Coronary artery (tissue), 2 donors: ENCODE results near the gene RAB3IL1.

ENCODE experiments used
- DNase-seq: peaks from one replicate; pipeline ENCODE4 v3.0.0-alpha.2; 2017; ENCODE audit warnings: low spot score
- H3K27ac ChIP-seq, 2 donors: fragments of 200-600 bp; sonication (generic); one replicate each; pipeline ENCODE4 v1.5.1; 2016 to 2019
- H3K4me3 ChIP-seq: fragments of 200-600 bp; sonication (generic); 2 replicates; pipeline ENCODE4 v1.5.1; 2016; ENCODE audit warnings: mild to moderate bottlenecking, moderate library complexity
- TF ChIP-seq, protein P1 (sequence below): fragments of 200-600 bp; sonication (generic); IDR thresholded peaks from one replicate; pipeline ENCODE4 v1.5.1; 2019; ENCODE audit warnings: antibody characterized with exemption

RAB3IL1 gene

DNA sequence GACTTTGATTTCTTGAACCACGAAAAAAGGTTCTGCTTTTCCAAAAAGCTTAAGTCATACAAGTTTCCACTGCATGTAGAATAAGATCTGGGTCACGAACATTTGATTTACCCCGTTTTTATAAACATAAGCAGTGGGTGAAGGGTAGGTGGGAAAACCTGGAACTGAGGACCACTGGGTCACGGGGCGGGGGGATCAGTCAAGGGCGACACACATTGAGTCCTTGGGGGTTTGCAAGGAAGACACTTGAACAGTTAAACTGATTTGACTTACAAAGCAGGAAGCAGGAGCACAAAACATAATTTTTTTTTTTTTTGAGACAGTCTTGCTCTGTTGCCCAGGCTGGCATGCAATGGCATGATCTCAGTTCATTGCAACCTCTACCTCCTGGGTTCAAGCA, 36.9 kb downstream of the RAB3IL1 start:
- H3K4me3 ChIP-seq: no peak overlapping the region

DNA sequence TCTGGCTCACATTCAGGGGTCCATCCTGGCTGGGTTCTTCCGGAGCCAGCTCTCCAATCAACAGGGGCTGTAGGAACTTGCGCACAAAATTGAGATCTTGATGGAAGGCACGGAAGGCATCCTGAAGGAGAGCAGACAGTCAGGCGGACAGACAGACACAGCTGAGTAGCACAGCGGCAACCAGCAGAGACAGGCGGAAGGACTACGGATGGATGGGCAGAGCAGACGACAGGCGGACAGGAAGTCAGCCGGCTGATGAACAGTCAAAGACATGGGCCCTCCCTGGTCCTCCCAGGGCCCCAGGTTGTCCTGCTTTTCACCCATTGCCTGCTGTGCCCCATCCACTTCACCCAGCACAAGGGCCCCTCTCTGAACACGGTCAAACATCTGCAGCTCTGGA, 37.3 kb downstream of the RAB3IL1 start:
- TF ChIP-seq, protein P1, sequence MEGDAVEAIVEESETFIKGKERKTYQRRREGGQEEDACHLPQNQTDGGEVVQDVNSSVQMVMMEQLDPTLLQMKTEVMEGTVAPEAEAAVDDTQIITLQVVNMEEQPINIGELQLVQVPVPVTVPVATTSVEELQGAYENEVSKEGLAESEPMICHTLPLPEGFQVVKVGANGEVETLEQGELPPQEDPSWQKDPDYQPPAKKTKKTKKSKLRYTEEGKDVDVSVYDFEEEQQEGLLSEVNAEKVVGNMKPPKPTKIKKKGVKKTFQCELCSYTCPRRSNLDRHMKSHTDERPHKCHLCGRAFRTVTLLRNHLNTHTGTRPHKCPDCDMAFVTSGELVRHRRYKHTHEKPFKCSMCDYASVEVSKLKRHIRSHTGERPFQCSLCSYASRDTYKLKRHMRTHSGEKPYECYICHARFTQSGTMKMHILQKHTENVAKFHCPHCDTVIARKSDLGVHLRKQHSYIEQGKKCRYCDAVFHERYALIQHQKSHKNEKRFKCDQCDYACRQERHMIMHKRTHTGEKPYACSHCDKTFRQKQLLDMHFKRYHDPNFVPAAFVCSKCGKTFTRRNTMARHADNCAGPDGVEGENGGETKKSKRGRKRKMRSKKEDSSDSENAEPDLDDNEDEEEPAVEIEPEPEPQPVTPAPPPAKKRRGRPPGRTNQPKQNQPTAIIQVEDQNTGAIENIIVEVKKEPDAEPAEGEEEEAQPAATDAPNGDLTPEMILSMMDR: no peak

More for the DNA sequence above, 36.9 kb downstream of the RAB3IL1 start:
- TF ChIP-seq, protein P1: no peak
- DNase-seq: no peak
- no peak overlapping the region for H3K27ac ChIP-seq

DNA sequence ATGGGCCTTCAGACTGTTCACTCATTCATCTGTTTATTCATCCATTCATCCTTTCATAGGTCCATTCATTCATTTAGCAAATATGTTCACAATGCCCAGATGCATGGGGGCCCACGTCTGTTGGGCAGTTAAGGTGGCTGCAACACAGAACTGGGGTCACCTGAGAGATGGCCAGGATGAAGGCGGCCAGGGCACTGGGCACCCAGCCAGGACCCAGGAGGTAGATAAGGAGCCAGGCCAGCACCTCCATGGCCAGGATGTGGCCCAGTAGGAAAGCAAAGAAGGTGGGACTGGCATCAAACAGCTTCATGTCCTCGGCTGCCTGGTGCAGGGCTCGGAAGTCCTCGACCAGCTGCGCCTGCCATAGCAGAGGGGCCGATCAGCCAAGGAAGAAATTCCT, 38.2 kb downstream of the RAB3IL1 start:
- H3K27ac ChIP-seq: no peak overlapping the region

More for the DNA sequence above, 37.3 kb downstream of the RAB3IL1 start:
- Histone ChIP-seq H3K4me3 (no peak overlapping the region), H3K27ac (no peak overlapping the region)
- no peak for DNase-seq

DNA sequence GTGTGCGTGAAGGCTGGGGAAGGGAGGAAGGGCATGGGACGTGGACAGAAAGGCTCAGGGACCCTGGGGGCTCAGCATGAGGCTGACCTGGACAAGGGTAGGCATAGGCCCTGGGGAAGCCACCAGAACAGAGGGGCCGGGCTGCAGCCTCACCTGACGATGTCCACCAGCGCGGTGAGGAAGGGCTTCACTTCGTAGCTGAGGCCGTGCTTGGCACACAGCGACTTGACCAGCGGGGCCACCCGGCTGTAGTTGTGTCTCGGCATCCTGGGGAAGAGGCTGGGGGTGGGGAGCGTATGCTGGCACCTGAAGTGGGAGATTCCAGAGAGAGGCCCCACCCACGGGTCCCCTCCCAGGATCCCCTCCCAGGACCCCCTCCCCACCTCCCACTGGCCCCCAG, 41.7 kb downstream of the RAB3IL1 start:
- Histone ChIP-seq H3K27ac (no peak overlapping the region), H3K4me3 (no peak overlapping the region)

More for the DNA sequence above, 38.2 kb downstream of the RAB3IL1 start:
- TF ChIP-seq, protein P1: no peak
- DNase-seq: no peak
- no peak overlapping the region for H3K4me3 ChIP-seq

DNA sequence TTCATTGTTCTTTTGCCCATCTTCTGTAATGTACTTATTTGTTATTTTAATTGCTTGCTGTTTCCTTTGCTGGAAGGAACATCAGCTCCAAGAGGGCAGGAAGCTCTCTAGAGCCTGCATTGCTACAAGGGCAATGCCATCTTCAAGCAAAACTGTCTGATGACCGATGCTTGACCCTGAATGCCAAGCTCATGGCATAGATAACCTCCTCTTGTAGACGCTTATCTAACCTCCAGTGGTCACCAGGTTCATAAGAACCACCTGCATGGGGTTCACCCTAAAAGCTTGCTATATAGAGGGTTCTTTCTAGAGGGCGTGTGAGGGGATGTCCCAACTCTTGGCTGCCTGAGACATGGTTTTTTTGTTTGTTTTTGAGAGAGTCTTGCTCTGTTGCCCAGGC, 42.5 kb downstream of the RAB3IL1 start:
- TF ChIP-seq, protein P1: no peak
- H3K27ac ChIP-seq: peak overlapping the region in 1 of 2 donors; percentile 47
- DNase-seq: no peak
- H3K4me3 ChIP-seq: no peak overlapping the region

More for the DNA sequence above, 41.7 kb downstream of the RAB3IL1 start:
- DNase-seq: no peak
- TF ChIP-seq, protein P1: no peak

DNA sequence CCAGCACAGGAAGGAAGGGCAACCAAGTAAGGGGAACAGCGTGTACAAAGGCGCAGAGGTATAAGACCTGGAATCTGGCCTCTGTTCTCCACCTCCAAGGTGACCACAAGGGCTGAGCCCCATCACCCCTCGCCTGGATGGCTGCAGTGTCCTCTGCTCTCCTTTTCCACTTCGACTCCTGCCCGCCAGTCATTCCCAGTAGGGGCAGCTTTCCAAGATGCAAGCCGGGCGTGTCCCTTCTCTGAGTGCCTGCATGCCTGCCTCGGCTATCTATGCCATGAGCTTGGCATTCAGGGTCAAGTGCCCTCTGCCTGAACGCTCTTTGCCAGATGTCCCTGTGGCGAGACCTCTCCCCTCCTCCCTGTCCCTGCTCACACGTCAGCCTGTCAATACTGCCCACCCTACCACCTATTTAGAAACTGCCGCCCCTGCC, 43.0 kb downstream of the RAB3IL1 start:
- DNase-seq: no peak
- H3K4me3 ChIP-seq: no peak overlapping the region
- TF ChIP-seq, protein P1: no peak
- peak overlapping the region; percentile 7 to 47 for H3K27ac ChIP-seq

DNA sequence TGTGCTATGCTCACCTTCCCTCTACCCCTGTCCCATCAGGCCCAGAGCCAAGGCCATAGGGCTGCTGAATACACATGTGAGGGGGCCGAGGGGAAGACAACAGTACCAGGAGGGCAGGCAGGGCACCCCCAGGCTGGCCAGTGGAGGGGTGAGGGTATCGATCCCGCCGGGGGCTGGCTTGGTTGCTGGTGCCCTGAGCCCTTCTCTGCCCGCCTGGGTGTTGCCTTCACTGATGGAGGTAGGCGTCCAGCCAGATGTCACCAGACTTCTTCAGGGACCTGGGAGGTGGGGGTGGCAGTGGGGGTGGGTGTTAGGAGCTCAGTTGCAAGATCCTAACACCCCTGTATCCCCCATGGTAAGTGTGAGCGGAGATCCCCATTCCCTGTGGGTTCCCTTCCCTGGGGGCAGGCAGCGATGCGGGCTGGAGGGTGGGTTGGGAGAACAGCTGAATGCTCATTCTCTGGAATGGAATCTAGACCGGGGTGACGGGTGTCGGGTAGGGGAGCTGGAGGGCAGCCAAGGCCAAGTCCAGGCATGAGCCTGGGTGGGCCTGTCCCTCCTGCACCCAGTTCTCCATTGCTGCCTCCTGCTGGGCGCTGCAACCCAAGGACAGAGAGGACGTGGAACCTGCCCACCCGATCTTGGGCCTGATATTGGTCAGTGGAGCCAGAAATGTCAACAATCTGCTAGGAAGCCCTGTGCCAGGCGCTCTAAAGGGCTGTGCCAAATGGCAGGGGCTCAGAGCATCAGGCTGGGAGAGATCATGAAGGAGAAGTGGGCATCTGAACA, 43.6 kb downstream of the RAB3IL1 start:
- DNase-seq: no peak
- TF ChIP-seq, protein P1: no peak
- H3K27ac ChIP-seq: peak overlapping the region; percentile 7 to 47

More for the DNA sequence above, 43.6 kb downstream of the RAB3IL1 start:
- no peak overlapping the region for H3K4me3 ChIP-seq
